GM23338 (cell line): ENCODE results near the gene SLC2A4RG. TPM values are rescaled to one million over a fixed set of nuclear protein-coding genes. Genes with fewer than 3 reads are reported as not detected.

Experiments
- ATAC-seq: fragments of 200-7000 bp; cut with Tn5 transposase; 3 replicates; pipeline ENCODE4 v1.9.1; 2020
- DNase-seq: peaks from one replicate; pipeline ENCODE4 v3.0.0-alpha.2; 2015; ENCODE audit warnings: low spot score
- H2AFZ ChIP-seq: fragments of 200-600 bp; sonication (generic); 2 replicates; pipeline ENCODE4 v1.8.0; 2016; ENCODE audit warnings: antibody characterized with exemption, mild to moderate bottlenecking, moderate library complexity
- H3F3A ChIP-seq: fragments of 200-600 bp; sonication (generic); replicated peaks from 2 replicates; pipeline ENCODE4 v1.8.0; 2017; ENCODE audit warnings: antibody characterized with exemption, mixed run types, low read depth
- H3K27ac ChIP-seq: fragments of 200-600 bp; sonication (generic); 2 replicates; pipeline ENCODE4 v1.6.1; 2016; ENCODE audit warnings: low read depth
- H3K27me3 ChIP-seq: fragments of 200-600 bp; sonication (generic); 2 replicates; pipeline ENCODE4 v1.8.0; 2016; ENCODE audit warnings: mild to moderate bottlenecking, mixed run types, moderate library complexity; ENCODE audit not compliant: insufficient read depth
- H3K36me3 ChIP-seq: fragments of 200-600 bp; sonication (generic); 2 replicates; pipeline ENCODE4 v1.8.0; 2016; ENCODE audit warnings: mild to moderate bottlenecking; ENCODE audit not compliant: insufficient read depth
- H3K4me1 ChIP-seq: fragments of 200-600 bp; sonication (generic); 2 replicates; pipeline ENCODE4 v1.8.0; 2016; ENCODE audit warnings: mild to moderate bottlenecking, moderate library complexity; ENCODE audit not compliant: insufficient read depth
- H3K4me2 ChIP-seq: fragments of 200-600 bp; sonication (generic); 2 replicates; pipeline ENCODE4 v1.7.1; 2017; ENCODE audit warnings: mixed run types
- H3K4me3 ChIP-seq: fragments of 200-600 bp; sonication (generic); 2 replicates; pipeline ENCODE4 v1.6.1; 2016; ENCODE audit warnings: mixed run types
- H3K79me2 ChIP-seq: fragments of 200-600 bp; sonication (generic); replicated peaks from 2 replicates; pipeline ENCODE4 v1.8.0; 2017; ENCODE audit warnings: mild to moderate bottlenecking; ENCODE audit not compliant: insufficient read depth
- H3K9me2 ChIP-seq: fragments of 200-600 bp; sonication (generic); 2 replicates; pipeline ENCODE4 v1.8.0; 2017; ENCODE audit not compliant: insufficient read depth
- H4K20me1 ChIP-seq: fragments of 200-600 bp; sonication (generic); replicated peaks from 2 replicates; pipeline ENCODE4 v1.8.0; 2017; ENCODE audit warnings: mild to moderate bottlenecking; ENCODE audit not compliant: insufficient read depth
- H3K27ac Mint-ChIP-seq: 2 replicates; pipeline ENCODE4 v1.8.0; 2020; ENCODE audit warnings: inconsistent platforms, mild to moderate bottlenecking, moderate library complexity, mixed read lengths
- H3K27me3 Mint-ChIP-seq: 3 replicates; pipeline ENCODE4 v1.8.0; 2022; ENCODE audit warnings: low read depth, mild to moderate bottlenecking, moderate library complexity, mixed read lengths, inconsistent platforms; ENCODE audit not compliant: insufficient read depth, poor library complexity
- H3K36me3 Mint-ChIP-seq: 3 replicates; pipeline ENCODE4 v1.8.0; 2021; ENCODE audit warnings: low read depth, mild to moderate bottlenecking, inconsistent platforms, moderate library complexity, mixed read lengths
- H3K4me1 Mint-ChIP-seq: 3 replicates; pipeline ENCODE4 v1.8.0; 2020; ENCODE audit warnings: mild to moderate bottlenecking, inconsistent platforms, mixed read lengths
- H3K4me3 Mint-ChIP-seq: 3 replicates; pipeline ENCODE4 v1.8.0; 2021; ENCODE audit warnings: moderate library complexity, mild to moderate bottlenecking, inconsistent platforms, mixed read lengths
- H3K9me3 Mint-ChIP-seq: 3 replicates; pipeline ENCODE4 v1.8.0; 2020; ENCODE audit warnings: moderate library complexity, mild to moderate bottlenecking, inconsistent platforms, mixed read lengths
- CREB1 ChIP-seq: fragments of 250-450 bp; sonication (Bioruptor Pico); IDR thresholded peaks from 2 replicates; pipeline ENCODE4 v1.5.0; 2020; ENCODE audit warnings: low read depth, mild to moderate bottlenecking, moderate library complexity
- JUNB ChIP-seq: IDR thresholded peaks from one replicate; pipeline ENCODE4 v1.6.1; 2016; ENCODE audit warnings: antibody characterized with exemption; ENCODE audit not compliant: unreplicated experiment
- STAT1 ChIP-seq: IDR thresholded peaks from one replicate; pipeline ENCODE4 v1.6.1; 2016; ENCODE audit warnings: antibody characterized with exemption; ENCODE audit not compliant: unreplicated experiment
- ZNF331 ChIP-seq: fragments of 250-450 bp; sonication (Bioruptor Pico); IDR thresholded peaks from 2 replicates; pipeline ENCODE4 v1.5.0; 2020; ENCODE audit warnings: low read depth, mild to moderate bottlenecking, moderate library complexity
- polyA plus RNA-seq: library from polyadenylated mRNA; unstranded; fragments of >200 nt; fragmentation: Nextera tagmentation; extraction: Ambion mirVana; gene quantifications from 2 replicates; pipeline ENCODE4 v1.2.1, GENCODE V29; 2016
- small RNA-seq: library from RNA; depleted of rRNA; stranded (forward); fragments of <200 nt; gene quantifications from one replicate; pipeline ENCODE3, GENCODE V24; 2014; ENCODE audit warnings: low replicate concordance
- total RNA-seq: library from RNA; depleted of rRNA; stranded (reverse); fragments of >200 nt; shearing (Covaris generic); gene quantifications from 2 replicates; pipeline ENCODE4 v1.2.3, GENCODE V29; 2014; rRNA removed
- TF ChIP-seq, protein P1 (sequence below): IDR thresholded peaks from 2 replicates; pipeline ENCODE4 v1.6.1; 2016; ENCODE audit warnings: antibody characterized with exemption
- TF ChIP-seq, protein P2 (sequence below): IDR thresholded peaks from one replicate; pipeline ENCODE4 v1.6.1; 2018; ENCODE audit warnings: antibody characterized with exemption; ENCODE audit not compliant: unreplicated experiment

SLC2A4RG gene
- total and polyA plus RNA-seq, 2 experiments from 2014 or later = 22.8 to 42.0 TPM

DNA sequence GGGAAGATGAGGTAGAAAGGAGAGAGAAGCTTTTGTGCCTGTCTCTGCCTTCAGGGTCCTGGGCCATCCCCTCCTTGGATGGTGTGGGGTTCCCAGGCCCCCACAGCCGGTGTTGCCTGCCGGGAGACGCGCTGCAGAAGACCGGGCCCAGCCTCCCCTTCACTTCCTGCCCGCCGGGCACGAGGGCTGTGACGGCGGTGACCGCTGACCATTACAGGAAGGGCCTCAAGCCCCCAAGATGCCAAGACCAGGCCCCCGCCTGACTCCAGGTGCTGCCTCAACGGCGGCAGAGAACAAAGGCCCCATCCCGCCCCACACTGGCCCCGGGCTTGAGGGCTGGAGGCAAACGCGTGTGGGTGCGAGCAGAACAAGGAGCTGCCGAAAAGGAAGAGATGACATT, 53.3 kb downstream of the SLC2A4RG start:
- no peaks in the 10 kb centered on the region for H3K27me3 ChIP-seq
- peaks cover 13% of the 10 kb centered on the region for H3K79me2 ChIP-seq
- no peak overlapping the region for H3K4me2 ChIP-seq
- Mint-ChIP-seq H3K4me3 (no peak overlapping the region), H3K27ac (no peak overlapping the region), H3K27me3 (peaks cover 10% of the 10 kb centered on the region), H3K9me3 (no peaks in the 10 kb centered on the region; the same call in 1 of the 3 replicates), H3K4me1 (peaks cover 5% of the 10 kb centered on the region), H3K36me3 (peaks cover 6% of the 10 kb centered on the region; the same call in 2 of the 3 replicates)
- no peak overlapping the region for H2AFZ ChIP-seq
- TF ChIP-seq STAT1 (no peak), CREB1 (CRISPR knock-in tag) (no peak), JUNB (no peak), ZNF331 (CRISPR knock-in tag) (no peak)
- TF ChIP-seq, protein P1, sequence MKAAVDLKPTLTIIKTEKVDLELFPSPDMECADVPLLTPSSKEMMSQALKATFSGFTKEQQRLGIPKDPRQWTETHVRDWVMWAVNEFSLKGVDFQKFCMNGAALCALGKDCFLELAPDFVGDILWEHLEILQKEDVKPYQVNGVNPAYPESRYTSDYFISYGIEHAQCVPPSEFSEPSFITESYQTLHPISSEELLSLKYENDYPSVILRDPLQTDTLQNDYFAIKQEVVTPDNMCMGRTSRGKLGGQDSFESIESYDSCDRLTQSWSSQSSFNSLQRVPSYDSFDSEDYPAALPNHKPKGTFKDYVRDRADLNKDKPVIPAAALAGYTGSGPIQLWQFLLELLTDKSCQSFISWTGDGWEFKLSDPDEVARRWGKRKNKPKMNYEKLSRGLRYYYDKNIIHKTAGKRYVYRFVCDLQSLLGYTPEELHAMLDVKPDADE = no peak
- TF ChIP-seq, protein P2, sequence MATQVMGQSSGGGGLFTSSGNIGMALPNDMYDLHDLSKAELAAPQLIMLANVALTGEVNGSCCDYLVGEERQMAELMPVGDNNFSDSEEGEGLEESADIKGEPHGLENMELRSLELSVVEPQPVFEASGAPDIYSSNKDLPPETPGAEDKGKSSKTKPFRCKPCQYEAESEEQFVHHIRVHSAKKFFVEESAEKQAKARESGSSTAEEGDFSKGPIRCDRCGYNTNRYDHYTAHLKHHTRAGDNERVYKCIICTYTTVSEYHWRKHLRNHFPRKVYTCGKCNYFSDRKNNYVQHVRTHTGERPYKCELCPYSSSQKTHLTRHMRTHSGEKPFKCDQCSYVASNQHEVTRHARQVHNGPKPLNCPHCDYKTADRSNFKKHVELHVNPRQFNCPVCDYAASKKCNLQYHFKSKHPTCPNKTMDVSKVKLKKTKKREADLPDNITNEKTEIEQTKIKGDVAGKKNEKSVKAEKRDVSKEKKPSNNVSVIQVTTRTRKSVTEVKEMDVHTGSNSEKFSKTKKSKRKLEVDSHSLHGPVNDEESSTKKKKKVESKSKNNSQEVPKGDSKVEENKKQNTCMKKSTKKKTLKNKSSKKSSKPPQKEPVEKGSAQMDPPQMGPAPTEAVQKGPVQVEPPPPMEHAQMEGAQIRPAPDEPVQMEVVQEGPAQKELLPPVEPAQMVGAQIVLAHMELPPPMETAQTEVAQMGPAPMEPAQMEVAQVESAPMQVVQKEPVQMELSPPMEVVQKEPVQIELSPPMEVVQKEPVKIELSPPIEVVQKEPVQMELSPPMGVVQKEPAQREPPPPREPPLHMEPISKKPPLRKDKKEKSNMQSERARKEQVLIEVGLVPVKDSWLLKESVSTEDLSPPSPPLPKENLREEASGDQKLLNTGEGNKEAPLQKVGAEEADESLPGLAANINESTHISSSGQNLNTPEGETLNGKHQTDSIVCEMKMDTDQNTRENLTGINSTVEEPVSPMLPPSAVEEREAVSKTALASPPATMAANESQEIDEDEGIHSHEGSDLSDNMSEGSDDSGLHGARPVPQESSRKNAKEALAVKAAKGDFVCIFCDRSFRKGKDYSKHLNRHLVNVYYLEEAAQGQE = no peak
- peaks cover 6% of the 10 kb centered on the region; the same call in 1 of the 2 replicates for H3K4me1 ChIP-seq
- H3K4me3 ChIP-seq = no peak overlapping the region
- H3F3A ChIP-seq = 0 out of 2 replicates have a peak, but pooled peaks cover 8% of the 10 kb centered on the region
- DNase-seq (no peak), ATAC-seq (no peak)
- H4K20me1 ChIP-seq = peaks cover 8% of the 10 kb centered on the region
- H3K27ac ChIP-seq = no peak overlapping the region
- no peaks in the 10 kb centered on the region for H3K36me3 ChIP-seq
- H3K9me2 ChIP-seq = no peaks in the 10 kb centered on the region

Small RNA genes within 50 kb of the gene (small RNA-seq; reads per million reads assigned to genes)
- gene LIME1 = not detected
- not detected for gene TNFRSF6B

Other genes with a start within 250 kb of the SLC2A4RG start
- gene EEF1A2, start 240.7 kb upstream of the SLC2A4RG start, total RNA-seq = 37.1 TPM in 2 replicates
- 1.3 and 1.4 TPM in 2 replicates for gene EEF1A2, start 240.7 kb upstream of the SLC2A4RG start, polyA plus RNA-seq
- 117 and 141 TPM in 2 replicates for gene PPDPF, start 219.0 kb upstream of the SLC2A4RG start, total RNA-seq
- 83.9 and 92.9 TPM in 2 replicates for gene PPDPF, start 219.0 kb upstream of the SLC2A4RG start, polyA plus RNA-seq
- gene PTK6, start 202.4 kb upstream of the SLC2A4RG start, total RNA-seq = 0.28 TPM in 1 of 2 replicates, not detected in the other
- gene PTK6, start 202.4 kb upstream of the SLC2A4RG start, polyA plus RNA-seq = 0.07 TPM in 1 of 2 replicates, not detected in the other
- gene SRMS, start 192.0 kb upstream of the SLC2A4RG start, total RNA-seq = 0.50 and 0.59 TPM in 2 replicates
- gene SRMS, start 192.0 kb upstream of the SLC2A4RG start, polyA plus RNA-seq = 0.23 TPM in 1 of 2 replicates, not detected in the other
- 5.3 and 6.5 TPM in 2 replicates for gene FNDC11, start 185.6 kb upstream of the SLC2A4RG start, total RNA-seq
- gene FNDC11, start 185.6 kb upstream of the SLC2A4RG start, polyA plus RNA-seq = 3.4 and 3.5 TPM in 2 replicates
- gene HELZ2, start 165.5 kb upstream of the SLC2A4RG start, total RNA-seq = 39.6 and 48.9 TPM in 2 replicates
- gene HELZ2, start 165.5 kb upstream of the SLC2A4RG start, polyA plus RNA-seq = 4.6 and 5.2 TPM in 2 replicates
- gene GMEB2, start 112.7 kb upstream of the SLC2A4RG start, total RNA-seq = 19.3 and 20.6 TPM in 2 replicates
- gene GMEB2, start 112.7 kb upstream of the SLC2A4RG start, polyA plus RNA-seq = 4.4 and 4.9 TPM in 2 replicates
- gene STMN3, start 86.4 kb upstream of the SLC2A4RG start, total RNA-seq = 42.7 and 61.3 TPM in 2 replicates
- 28.6 and 29.7 TPM in 2 replicates for gene STMN3, start 86.4 kb upstream of the SLC2A4RG start, polyA plus RNA-seq
- 26.5 and 34.5 TPM in 2 replicates for gene RTEL1, start 81.5 kb upstream of the SLC2A4RG start, total RNA-seq
- 13.5 and 14.2 TPM in 2 replicates for gene RTEL1, start 81.5 kb upstream of the SLC2A4RG start, polyA plus RNA-seq
- 0.28 and 3.8 TPM in 2 replicates for gene TNFRSF6B, start 43.1 kb upstream of the SLC2A4RG start, total RNA-seq
- gene TNFRSF6B, start 43.1 kb upstream of the SLC2A4RG start, polyA plus RNA-seq = not detected in 2 replicates
- gene ARFRP1, start 31.8 kb upstream of the SLC2A4RG start, total RNA-seq = 19.0 and 24.6 TPM in 2 replicates
- 16.7 and 18.6 TPM in 2 replicates for gene ARFRP1, start 31.8 kb upstream of the SLC2A4RG start, polyA plus RNA-seq
- gene ZGPAT, start 31.7 kb upstream of the SLC2A4RG start, total RNA-seq = 25.5 and 39.2 TPM in 2 replicates
- 21.5 and 25.0 TPM in 2 replicates for gene ZGPAT, start 31.7 kb upstream of the SLC2A4RG start, polyA plus RNA-seq
- gene LIME1, start 3.1 kb upstream of the SLC2A4RG start, total RNA-seq = 3.6 and 12.2 TPM in 2 replicates
- gene LIME1, start 3.1 kb upstream of the SLC2A4RG start, polyA plus RNA-seq = 4.7 and 7.4 TPM in 2 replicates
- gene ZBTB46, start 91.5 kb downstream of the SLC2A4RG start, total RNA-seq = 23.0 and 26.9 TPM in 2 replicates
- 3.2 TPM in 2 replicates for gene ZBTB46, start 91.5 kb downstream of the SLC2A4RG start, polyA plus RNA-seq
- not detected in 2 replicates for gene ABHD16B, start 121.7 kb downstream of the SLC2A4RG start, total RNA-seq
- gene ABHD16B, start 121.7 kb downstream of the SLC2A4RG start, polyA plus RNA-seq = not detected in 2 replicates
- gene TPD52L2, start 125.5 kb downstream of the SLC2A4RG start, total RNA-seq = 103 and 104 TPM in 2 replicates
- 39.5 and 40.2 TPM in 2 replicates for gene TPD52L2, start 125.5 kb downstream of the SLC2A4RG start, polyA plus RNA-seq
- gene DNAJC5, start 155.3 kb downstream of the SLC2A4RG start, total RNA-seq = 29.5 and 33.5 TPM in 2 replicates
- 6.9 and 7.1 TPM in 2 replicates for gene DNAJC5, start 155.3 kb downstream of the SLC2A4RG start, polyA plus RNA-seq
- 46.5 and 56.8 TPM in 2 replicates for gene UCKL1, start 216.6 kb downstream of the SLC2A4RG start, total RNA-seq
- gene UCKL1, start 216.6 kb downstream of the SLC2A4RG start, polyA plus RNA-seq = 82.5 and 89.3 TPM in 2 replicates
- gene ZNF512B, start 230.2 kb downstream of the SLC2A4RG start, total RNA-seq = 21.4 and 28.8 TPM in 2 replicates
- gene ZNF512B, start 230.2 kb downstream of the SLC2A4RG start, polyA plus RNA-seq = 6.0 and 6.1 TPM in 2 replicates
- 2.8 and 7.3 TPM in 2 replicates for gene SAMD10, start 239.9 kb downstream of the SLC2A4RG start, total RNA-seq
- gene SAMD10, start 239.9 kb downstream of the SLC2A4RG start, polyA plus RNA-seq = 2.1 and 3.2 TPM in 2 replicates
- gene PRPF6, start 241.4 kb downstream of the SLC2A4RG start, total RNA-seq = 73.5 and 79.9 TPM in 2 replicates
- 53.8 and 56.2 TPM in 2 replicates for gene PRPF6, start 241.4 kb downstream of the SLC2A4RG start, polyA plus RNA-seq